Measurements from ENCODE around the gene MYOF.
"Not testable (repeated sequence)": the region's sequence is repeated elsewhere in the genome, so short reads cannot be mapped to it uniquely, and the experiment has no call there.

The MYOF gene

DNA sequence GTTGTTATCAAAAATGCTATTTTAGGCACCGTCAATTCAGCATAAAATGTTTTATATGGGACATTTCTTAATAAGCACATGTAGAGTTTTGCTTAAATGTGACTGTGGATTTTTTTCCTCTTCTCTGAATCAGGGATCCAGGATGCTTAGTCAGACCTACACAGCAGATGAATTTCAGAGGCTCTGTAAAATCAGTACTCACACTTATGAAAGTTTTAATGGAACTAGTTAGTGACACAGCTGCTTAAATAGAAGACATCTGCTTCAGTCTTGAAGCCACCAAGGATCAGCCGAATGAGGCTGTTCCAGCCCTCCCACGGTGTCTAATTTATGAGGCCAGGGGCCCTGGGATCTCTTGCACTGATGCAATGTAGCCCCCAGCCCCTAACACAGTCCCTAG lies 136.0 kb downstream of the MYOF start:
- DNase-seq (ENCODE audit: low read depth, low spot score): no peak

DNA sequence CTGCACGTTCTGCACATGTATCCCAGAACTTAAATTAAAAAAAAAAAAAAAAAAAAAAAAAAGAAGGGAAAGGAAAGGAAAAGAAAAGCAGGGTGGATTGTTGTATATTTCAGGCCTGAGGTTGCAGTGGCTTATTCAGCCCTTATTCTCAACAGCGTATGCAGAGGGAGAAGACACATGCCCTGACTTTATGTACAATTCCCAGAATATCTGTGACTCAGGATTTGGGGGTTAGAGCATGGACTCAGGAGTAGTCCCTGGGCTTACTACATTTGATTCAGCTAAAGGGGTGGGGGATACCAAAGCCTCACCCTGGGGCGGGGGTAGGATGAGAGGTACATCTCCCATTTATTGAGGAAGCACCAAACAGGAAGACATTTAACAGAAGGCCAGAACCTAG lies 137.4 kb downstream of the MYOF start:
- no peak for DNase-seq (ENCODE audit: low read depth, low spot score)

DNA sequence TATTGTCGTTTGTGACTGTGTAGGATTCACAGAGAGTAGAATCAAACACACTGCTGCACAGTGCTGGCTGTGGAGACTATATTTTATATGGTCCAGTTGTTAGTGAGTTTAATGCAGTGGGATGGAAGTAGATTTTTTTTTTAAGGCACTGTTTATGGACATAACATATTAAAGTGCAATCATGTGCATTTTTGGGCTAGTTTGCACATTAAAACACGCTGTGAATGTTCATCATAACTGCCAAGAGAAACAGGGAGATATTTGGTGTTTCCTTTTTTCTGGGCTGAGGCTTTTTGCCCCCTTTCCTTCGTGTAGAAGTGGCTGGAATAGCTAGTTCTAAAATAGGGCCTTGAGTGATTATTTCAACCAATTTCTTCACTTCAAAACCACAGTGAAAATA lies 139.2 kb downstream of the MYOF start:
- DNase-seq (ENCODE audit: low read depth, low spot score): no peak

DNA sequence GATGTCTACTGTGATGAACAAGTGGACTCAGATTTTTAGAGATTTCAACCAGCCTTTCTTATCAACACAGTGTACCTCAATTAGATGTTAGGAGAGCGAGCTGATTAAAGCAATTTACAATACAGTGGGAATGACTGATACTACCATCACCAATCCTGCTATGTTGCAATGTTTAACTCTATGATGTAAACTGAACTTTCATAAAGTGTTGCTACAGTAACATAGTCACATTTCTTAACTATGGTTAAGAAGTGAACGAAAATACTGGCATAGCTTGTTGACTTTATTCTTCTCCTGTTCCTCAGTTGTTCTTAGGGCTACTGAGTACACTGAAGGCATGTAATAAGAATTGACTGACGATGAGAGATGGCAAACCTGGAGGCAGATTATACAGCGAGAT lies 139.8 kb downstream of the MYOF start:
- no peak for DNase-seq (ENCODE audit: low read depth, low spot score)

DNA sequence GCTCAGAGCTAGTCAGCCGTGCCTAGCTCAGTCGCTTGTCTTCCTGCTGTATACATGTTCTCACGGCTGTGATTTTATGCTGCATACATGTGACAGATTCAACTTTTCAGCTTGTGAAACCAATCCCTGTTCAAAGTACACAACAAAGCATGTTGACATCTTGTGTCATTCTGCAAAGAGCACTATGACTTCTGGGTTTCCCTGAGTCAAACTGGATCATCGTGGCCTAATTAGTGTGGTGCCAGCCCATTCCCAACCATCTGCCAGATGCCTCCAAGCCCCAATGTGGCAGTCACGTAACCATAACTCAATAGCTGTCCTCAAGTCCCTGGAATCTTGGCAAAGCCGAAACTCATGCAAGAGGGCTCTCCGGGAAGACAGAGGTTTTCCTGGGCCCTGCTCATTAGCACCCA lies 144.8 kb downstream of the MYOF start:
- DNase-seq (ENCODE audit: low read depth, low spot score): no peak

GRCh38 chr10:93336678-93337077 lies 145.5 kb downstream of the MYOF start:
- no peak for DNase-seq (ENCODE audit: low read depth, low spot score)

DNA sequence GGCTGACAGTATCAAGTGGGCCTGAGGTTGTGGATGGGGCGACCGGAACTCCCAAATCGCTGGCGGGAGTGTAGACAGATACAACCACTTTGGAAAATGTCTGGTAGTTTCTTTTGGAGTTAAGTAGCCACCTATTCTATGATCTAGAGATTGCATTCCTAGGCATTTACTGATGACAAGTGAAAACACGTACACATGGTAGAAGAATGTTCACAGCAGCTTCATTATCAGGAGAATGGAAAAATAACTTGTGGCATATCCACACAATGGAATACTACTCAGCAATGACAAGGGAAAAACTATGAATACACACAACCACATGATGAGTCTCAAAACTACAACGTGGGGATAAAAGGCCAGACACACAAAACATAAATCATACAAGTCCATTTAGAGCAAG lies 146.0 kb downstream of the MYOF start:
- no peak for DNase-seq (ENCODE audit: low read depth, low spot score)

DNA sequence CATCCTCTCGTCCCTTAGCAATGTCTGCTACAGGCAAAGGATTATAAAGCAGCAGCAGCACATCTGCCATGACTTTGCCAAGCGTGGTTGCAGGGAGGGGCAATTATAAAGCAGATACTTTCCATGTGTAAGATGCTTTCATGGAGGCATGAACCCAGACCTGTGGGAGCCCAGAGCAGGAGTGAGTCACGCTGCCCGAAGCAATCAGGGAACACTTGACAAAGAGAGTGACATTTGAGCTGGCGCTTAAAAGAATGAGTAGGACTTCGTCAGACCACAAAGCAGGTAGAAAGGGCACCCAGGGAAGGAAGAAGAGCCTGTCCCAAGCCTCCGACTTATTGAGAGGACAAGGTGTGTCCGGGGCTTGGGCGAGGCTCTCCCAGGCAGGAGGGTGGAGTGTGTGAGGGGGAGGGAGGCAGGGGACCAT lies 147.2 kb downstream of the MYOF start:
- no peak for DNase-seq (ENCODE audit: low read depth, low spot score)

- no peak for DNase-seq (ENCODE audit: low read depth, low spot score)
Observed at GRCh38 chr10:93334181-93334580, 148.0 kb downstream of the MYOF start.

DNA sequence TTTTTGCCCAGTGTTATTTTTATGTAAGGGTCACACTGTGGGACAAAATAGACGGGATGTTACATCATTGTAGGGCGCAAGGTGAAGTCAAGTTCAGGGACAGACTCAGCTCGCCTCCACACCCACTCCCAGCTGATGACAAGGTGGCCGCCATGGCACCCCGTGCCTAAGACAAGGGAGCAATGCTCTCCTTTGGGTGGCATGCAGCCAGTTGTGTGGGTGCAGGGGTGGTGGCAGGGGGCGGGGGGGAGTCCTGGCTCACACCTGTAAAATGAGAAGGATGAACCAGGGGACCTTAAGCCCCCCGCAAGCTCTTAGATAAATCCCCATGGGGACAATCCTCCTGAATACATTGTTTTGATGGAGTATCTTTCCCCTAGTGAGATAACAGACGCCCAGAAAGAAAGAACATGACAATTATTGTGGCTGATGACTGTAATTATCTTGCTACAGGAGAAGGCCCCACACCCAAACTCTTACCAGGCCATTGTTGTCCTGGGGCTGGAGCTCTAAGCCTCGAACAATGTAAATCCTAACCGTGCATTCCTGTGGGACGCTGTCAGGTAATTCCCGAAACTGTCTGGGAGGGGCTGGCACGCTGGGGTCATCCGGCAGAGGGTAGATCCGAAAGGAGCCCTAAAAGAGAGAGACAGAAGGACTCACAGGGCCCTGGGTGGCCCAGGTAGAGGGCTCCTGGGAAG lies 148.7 kb downstream of the MYOF start:
- DNase-seq (ENCODE audit: low read depth, low spot score): no peak

DNA sequence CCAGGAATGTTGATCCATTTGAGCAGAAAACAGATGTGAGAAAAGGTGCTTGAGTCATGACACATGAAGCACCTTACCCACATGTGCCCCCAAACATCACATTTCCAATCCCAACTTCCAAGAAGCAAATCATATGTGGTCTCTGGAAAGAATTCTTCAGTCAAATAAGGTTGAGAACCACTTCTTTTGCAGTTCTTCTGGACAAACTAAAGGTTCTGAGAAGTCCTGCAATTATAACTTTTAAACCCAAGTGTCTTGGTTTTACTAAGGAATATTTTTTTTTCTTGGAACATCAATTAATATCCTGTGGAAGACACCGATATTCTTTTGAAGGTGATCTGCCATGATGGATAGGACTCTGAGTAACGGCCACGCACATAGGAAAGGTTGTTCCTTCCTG lies 151.3 kb downstream of the MYOF start:
- DNase-seq (ENCODE audit: low read depth, low spot score): no peak

- DNase-seq (ENCODE audit: low read depth, low spot score): no peak
Observed at GRCh38 chr10:93319896-93320295, 162.2 kb downstream of the MYOF start.

DNA sequence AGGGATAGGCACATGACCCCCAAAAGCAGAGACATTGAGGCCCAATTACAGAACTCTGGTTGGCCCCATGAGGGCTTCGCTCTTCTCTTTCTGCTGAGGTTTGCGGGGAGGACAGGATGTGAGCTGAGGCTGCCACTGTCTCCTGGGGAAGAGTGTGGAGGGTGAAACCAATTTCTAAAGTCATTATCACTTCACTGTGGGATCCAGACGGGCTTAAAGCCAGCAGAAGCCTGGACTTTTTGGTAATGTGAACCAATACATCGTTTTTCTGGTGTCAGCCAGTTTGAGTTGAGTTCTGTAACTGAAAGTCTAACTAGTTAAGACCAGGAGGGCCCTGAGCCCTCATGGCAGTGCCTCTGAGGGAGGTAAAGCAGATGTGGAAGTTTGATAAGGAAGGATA lies 163.0 kb downstream of the MYOF start:
- no peak for DNase-seq (ENCODE audit: low read depth, low spot score)

GRCh38 chr10:93315246-93315645 lies 166.9 kb downstream of the MYOF start:
- DNase-seq (ENCODE audit: low read depth, low spot score): no peak

DNA sequence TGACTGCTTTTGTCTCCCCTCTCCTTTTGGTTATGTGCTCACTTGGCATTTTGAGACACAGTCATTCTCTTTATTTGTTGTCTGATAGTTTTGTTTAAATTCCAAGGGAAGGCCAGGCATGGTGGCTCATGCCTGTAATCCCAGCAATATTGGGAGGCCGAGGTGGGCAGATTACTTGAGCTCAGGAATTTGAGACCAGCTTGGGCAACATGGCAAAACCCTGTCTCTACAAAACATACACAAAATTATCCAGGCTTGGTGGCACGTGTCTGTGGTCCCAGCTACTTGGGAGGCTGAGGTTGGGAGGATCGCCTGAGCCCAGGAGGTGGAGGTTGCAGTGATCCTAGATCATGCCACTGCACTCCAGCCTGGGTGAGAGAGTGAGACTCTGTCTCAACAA lies 167.5 kb downstream of the MYOF start:
- not testable (repeated sequence) for DNase-seq (ENCODE audit: low read depth, low spot score)

DNA sequence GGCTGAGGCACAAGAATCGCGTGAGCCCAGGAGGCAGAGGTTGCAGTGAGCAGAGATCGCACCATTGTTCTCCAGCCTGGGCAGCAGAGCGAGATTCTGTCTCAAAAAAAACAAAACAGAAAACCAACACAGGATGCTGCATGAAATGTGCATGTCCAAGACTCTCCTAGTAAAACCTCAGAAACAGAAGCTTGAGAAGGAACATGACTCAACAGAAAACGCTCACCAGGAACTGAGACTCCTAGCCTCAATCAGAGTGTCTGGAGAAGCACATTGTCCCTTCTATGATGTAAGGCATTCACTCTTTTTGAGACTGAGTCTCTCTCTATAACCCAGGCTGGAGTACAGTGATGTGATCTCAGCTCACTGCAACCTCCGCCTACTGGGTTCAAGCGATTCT lies 168.3 kb downstream of the MYOF start:
- no peak for DNase-seq (ENCODE audit: low read depth, low spot score)

- no peak for DNase-seq (ENCODE audit: low read depth, low spot score)
Observed at GRCh38 chr10:93309062-93309461, 173.1 kb downstream of the MYOF start.

DNA sequence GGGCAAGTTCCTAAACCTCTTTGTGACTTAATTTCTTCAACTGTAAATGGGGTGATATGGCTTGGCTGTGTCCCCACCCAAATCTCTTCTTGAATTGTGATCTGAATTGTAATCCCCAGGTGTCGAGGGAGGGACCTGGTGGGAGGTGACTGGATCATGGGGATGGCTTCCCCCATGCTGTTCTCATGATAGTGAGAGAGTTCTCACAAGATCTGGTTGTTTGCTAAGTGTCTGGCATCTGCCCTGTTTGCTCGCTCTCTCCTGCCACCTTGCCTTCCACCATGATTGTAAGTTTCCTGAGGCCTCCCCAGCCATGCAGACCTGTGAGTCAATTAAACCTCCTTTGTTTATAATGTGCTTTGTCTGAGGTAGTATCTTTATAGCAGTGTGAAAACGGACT lies 177.0 kb downstream of the MYOF start:
- no peak for DNase-seq (ENCODE audit: low read depth, low spot score)

- no peak for DNase-seq (ENCODE audit: low read depth, low spot score)
Observed at GRCh38 chr10:93300981-93301380, 181.2 kb downstream of the MYOF start.

DNA sequence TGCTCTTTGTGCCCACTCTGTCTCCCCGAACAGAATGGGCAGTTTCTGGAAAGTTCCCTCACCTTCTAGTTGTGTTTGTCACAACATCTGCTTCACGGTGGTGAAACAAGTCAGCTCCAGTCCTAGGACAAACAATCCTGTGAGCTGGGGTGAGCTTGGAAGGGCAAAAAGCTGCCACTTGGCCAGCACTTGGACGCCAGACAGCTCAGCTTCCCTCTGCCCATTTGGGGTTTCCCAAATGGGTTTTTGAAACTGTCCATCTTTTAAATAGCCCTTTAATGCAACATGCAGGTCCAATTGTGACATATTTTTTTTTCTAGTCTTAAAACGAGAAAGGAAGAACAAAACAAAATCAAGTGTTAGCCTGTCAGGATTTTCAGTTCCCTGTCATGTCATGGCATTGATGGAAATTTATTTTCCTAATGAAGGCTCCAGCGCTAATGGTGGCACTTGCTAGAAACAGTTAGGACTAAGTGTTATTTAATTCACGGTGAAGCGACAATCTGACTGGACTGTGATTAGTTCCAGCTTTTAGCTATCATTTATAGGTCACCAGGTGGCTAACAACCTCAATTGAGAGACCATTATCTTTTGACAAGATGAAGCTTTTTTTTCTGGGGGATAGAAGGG lies 181.7 kb downstream of the MYOF start:
- DNase-seq (ENCODE audit: low read depth, low spot score): no peak

- DNase-seq (ENCODE audit: low read depth, low spot score): no peak
Observed at GRCh38 chr10:93299606-93300287, 182.4 kb downstream of the MYOF start.

GRCh38 chr10:93299195-93299594 lies 182.9 kb downstream of the MYOF start:
- no peak for DNase-seq (ENCODE audit: low read depth, low spot score)

- DNase-seq (ENCODE audit: low read depth, low spot score): no peak
Observed at GRCh38 chr10:93296151-93296550, 186.0 kb downstream of the MYOF start.

All from activated CD4-positive, CD25-positive, alpha-beta regulatory T cell treated with anti-CD3 and anti-CD28 coated beads, Interleukin-2, amount 50 U/mL, for 16 hours (primary cell).